ENCODE measurements around the gene SLC12A9.

GRCh38 chr7:100892364-100893317 is 40.1 kb downstream of the SLC12A9 start:
- no peak for TF ChIP-seq CTCF (IDR thresholded peaks at IDR 0.05)
- no peak for TF ChIP-seq POLR2AphosphoS5 (IDR thresholded peaks at IDR 0.05)
